T-helper 1 cell (primary cell): ENCODE results near the gene ODAD4.

Experiments
- DNase-seq, 5 donors: peaks; one replicate each; pipeline ENCODE4 v3.0.0-alpha.2; 2012 to 2020
- total RNA-seq, 4 donors: gene quantifications; one replicate each; lab custom pipeline; 2026; lab: John Stamatoyannopoulos, UW

ODAD4 gene, protein sequence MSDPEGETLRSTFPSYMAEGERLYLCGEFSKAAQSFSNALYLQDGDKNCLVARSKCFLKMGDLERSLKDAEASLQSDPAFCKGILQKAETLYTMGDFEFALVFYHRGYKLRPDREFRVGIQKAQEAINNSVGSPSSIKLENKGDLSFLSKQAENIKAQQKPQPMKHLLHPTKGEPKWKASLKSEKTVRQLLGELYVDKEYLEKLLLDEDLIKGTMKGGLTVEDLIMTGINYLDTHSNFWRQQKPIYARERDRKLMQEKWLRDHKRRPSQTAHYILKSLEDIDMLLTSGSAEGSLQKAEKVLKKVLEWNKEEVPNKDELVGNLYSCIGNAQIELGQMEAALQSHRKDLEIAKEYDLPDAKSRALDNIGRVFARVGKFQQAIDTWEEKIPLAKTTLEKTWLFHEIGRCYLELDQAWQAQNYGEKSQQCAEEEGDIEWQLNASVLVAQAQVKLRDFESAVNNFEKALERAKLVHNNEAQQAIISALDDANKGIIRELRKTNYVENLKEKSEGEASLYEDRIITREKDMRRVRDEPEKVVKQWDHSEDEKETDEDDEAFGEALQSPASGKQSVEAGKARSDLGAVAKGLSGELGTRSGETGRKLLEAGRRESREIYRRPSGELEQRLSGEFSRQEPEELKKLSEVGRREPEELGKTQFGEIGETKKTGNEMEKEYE
- total RNA-seq, result 2.0 to 3.7 (median 3.0) reads per million in 4 donors

DNA sequence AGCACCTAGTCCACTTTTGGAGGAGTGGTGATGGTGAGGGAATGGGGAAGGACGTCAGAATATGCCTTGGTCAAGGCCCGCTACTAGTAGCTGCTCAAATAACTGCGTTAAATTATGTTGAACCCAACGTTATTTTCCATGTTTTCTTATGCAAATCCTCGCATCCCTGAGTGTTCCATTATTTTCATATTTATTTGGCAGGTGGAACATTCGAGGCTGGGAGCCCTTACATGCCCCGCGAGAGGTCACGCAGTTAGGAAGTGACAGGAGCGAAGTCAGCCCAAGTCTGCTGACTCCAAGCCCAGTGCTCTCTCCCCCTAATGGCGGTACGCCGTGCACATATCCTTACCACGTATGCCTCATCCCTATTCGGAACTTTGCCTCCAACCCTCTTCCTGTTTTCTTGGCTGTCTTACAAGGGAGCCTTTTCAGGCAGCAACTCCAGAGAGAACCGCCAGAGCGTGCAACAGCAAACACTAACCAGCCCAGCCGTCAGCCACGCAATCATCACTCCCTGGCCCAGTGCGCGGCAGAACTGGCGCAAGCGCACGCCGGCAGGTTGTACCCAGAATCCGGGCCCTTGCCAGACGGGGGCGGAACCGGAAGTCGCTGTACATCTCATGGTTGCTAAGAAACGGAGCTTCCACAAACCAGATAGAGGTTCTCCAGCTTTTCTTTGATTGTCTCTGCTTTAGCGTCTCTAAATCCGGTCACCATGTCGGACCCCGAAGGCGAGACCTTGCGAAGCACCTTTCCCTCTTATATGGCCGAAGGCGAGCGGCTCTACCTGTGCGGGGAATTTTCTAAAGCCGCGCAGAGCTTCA lies at the start of gene ODAD4:
Gene ODAD4, plus strand, starts transcription at position 609 of the 824 bp plus-strand sequence. Its CDS starts 107 bp downstream, at position 716.
- peak; percentile 92 to 96 (median 95) for DNase-seq

DNA sequence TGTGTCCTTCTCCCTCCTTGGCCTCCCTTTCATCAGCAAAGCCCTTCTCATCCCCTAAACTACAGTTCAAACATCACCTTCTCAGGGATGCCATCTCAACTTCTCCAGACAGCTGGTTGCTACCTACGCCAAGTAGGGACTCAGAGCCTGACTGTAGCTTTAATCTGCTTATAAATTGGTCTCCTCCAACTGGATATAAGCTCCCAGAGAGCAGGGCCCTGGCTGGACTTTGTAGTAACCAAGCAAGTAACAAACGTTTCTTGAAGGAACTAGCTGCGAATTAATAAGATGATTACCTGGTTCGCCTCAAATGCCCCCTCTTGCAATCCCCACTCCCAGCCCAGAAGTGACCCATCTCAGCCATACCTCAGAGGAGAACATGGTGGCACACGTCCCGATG lies 47.7 kb upstream of the ODAD4 start:
- DNase-seq, result no peak

DNA sequence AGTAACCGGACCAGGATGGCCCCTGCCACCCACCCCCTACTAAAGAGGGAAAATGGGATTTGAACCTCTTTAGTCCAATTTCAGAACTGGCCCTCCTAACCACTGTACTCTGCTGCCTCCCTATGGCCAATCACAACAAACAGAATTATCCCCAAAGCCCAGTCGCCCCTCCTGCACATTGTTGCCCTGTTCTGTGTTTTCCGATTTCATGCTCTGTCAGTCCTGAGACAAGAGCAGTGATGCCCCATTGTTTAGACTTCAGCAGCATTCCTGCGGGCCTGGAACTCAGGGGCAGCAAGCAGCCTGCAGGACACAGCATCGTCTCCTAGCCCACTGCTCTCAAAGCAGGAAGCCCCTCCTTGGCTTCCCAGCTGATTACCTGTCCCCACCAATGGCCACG lies 44.7 kb upstream of the ODAD4 start:
- no peak for DNase-seq

DNA sequence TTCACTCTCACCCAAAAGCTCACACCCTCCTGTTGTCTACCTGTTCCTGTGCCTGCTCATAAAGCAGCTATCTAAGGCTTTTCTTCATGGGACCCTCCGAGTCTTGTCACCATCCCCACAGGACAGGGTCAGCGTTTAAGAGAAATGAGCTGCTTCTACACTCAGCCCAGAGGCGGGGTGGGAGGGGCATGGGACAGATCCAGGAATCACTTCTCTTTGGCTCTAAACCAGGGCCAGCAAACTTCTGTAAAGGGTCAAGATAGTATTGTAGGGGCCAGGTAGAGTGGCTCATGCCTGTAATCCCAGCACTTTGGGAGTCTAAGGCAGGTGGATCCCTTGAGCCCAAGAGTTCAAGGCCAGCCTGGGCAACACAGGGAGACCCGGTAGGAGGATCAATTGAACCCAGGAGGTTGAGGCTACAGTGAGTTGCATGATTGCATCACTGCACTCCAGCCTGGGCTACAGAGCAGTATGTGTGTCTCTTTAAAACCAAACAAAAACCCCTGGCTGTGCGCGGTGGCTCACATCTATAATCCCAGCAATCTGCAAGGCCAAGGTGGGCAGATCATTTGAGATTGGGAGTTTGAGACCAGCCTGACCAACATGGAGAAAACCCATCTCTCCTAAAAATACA lies 42.0 kb upstream of the ODAD4 start:
- DNase-seq, result no peak

DNA sequence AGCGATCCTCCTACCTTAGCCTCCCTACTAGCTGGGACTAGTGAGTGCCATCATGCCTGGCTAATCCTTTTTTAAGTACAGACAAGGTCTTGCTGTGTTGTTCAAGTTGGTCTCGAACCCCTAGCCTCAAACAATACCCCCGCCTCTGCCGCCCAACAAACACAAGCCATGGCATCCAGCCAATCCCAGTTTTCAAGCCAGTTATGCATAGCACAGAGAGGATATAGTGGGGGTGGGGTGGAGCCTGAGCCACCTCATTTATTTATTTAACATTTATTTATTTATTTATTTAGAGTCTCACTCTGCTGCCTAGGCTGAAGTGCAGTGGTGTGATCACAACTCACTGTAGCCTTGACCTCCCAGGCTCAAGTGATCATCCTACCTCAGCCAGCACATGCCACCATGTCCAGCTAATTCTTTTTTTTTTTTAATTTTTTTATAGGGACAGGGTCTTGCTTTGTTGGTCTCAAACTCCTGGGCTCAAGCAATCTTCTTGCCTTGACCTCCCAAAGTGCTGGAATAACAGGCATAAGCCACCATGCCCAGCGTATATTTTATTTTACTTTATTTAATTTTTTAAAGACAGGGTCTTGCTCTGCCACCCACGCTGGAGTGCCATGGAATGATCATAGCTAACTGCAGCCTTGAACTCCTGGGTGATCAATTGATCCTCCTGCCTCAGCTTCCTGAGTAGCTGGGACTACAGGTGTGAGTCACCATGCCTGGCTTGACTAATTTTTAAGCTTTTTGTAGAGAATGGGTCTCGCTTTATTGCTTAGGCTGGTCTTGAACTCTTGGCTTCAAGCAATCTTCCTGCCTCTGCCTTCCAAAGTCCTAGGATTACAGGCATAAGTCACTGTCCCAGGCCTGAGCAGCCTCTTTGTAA lies 39.0 kb upstream of the ODAD4 start:
- no peak for DNase-seq

DNA sequence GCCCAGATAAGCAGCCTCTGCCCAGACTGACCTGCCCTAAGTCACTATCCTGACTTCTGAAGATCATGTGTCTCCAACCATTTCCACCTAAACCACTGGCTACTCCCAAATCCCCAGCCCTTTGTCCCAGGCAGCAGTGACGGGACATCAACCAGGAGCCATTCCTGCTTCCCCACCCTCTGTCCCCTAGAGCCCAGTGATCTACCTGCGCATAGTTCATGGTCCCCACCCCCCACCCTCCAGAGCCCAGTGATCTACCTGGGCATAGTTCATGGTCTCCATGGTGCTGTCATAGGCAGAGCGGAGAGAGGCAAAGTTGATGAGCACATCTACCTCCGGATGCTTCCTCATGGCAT lies 38.4 kb upstream of the ODAD4 start:
- no peak for DNase-seq

DNA sequence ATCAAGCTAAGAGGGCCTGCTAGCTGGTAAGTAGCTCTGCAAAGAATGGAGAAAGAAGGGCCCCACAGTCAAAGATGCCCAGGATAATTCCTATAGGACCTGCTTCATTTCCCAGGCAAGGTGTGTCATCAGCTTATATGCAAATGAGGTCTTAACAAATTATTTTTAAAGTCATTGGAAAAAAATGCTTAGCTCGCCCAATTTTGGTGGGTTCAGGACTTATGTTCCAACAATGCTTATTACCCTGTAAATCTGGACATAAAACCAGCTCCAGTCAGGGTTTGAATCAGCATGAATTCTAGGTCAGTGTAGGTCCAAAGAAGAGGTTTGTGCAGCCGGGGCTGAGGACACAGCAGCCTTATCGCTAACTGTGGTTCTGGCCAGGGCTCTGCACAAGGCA lies 37.0 kb upstream of the ODAD4 start:
- no peak for DNase-seq

DNA sequence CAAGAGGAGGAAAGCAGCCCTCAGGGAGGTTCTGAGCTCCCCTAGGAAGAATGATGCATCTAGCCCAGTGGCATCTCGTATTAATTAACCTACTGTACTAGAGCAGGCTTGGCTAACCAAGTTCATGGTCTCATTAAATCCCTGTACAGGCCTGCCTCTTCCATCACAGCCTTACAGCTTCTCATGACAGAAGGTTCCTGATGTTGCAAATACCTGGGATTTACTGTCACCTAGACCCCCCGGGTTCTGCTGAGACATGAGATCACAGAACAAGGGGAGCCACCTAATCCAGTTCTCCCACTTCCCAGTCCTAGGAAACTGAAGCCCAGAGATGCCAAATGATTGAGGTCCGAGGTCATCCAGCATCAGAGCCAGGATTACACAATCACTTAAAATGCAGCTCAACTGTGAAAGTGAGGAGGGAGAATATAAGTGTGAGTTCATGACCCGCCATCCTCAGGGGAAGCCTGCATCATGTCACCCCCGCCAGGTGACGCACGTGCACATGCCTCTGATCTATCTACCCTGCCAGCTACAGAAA lies 35.6 kb upstream of the ODAD4 start:
- no peak for DNase-seq

DNA sequence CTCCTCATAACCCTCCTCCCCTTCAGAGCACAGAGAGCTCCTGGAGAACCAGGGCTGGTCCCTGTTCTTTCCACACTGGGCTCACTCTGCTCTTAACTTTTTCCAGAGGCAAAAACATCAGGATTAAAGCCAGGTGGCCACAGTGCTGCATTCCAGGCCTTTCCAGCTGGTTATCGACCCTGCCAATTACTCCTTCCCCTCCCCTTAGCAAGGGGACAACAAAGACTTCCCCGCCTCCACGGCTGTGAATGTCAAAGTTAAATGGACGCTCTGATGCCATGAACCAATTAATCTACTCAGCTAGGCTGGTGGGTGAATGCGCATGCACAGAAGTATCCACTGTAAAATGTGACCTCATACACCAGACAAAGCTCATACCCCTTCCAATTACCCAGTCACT lies 34.8 kb upstream of the ODAD4 start:
- no peak for DNase-seq

DNA sequence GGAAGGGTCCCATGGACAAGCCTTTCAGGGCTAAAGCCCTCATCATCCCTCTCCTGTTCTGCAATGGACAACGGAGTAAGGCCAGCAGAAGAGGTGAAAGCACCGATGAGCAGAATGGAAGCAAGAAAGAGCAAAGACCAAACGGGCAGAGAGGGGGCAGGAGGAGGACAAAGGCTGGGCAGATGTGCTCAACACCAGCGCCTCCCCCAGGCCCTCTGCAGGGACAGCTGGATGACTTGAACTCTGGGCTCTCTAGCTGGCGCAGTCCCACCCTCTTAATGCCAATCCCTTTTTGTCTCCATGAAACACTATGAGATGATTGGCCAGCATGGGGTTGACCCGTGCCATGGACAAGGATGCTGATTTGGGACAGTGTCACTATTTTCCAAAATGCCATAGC lies 33.7 kb upstream of the ODAD4 start:
- DNase-seq, result no peak

DNA sequence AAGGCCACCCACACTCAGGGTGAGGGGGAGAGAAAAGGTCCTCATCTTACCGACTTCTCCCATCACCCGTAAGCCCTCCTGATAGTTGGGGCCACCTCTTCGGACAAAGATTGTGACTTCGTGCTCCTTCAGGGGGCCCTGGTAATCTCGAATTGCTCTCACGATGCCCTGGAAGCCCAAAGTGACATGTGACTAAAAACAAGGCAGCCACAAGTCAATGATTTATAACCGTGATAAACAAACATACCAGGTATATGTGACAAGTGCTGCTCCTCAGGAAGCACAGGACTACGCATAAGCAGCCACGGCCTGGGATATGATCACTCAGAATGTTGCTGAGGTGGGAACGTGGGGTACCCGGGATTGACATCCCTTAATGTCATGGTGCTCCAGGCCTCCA lies 28.8 kb upstream of the ODAD4 start:
- DNase-seq, result no peak

DNA sequence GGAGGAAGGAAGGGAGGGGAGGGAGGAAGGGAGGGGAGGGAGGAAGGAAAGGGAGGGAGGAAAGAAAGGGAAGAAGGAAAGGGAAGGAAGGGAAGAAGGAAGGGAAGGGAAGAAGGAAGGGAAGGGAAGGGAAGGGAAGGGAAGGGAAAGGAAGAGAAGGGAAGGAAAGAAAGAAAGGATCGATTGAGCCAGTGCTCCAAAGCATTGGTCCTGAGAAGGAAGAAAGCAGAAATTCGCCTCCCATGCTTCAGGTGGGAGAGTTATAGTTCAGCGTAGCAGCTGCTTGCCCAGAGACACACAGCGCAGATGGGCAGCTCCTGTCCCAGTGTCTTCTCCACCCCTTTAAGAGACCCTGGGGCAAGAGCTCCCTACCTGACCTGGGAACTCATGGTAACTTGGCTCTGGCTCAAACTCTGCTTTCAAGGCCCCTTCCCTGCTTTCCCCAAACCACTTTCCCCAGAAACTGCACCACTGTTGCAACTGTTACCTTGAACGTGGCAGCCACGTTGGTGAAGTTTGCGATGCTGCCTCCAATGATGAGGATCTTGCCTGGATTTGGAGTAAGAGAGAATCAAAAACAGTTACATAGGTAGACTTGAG lies 26.1 kb upstream of the ODAD4 start:
- DNase-seq, result no peak

DNA sequence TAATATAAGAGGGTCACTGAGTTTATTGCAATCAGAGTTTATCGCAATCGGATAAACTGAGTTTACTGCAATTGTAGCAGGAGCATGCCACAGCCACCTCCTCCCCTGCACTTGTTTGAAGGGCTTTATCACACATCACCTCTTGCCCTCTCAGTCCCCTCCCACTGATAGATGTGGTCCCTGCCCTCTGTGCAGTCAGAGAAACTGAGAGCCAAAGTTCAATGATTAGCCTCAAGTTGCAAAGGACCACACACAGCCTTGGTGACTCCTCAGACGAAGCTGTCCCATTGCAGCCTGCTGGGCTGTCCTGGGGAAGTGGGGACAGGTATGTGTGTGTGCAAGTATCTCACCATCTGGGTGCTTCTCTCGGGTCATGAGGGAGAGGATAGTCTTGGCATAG lies 25.2 kb upstream of the ODAD4 start:
- no peak for DNase-seq

DNA sequence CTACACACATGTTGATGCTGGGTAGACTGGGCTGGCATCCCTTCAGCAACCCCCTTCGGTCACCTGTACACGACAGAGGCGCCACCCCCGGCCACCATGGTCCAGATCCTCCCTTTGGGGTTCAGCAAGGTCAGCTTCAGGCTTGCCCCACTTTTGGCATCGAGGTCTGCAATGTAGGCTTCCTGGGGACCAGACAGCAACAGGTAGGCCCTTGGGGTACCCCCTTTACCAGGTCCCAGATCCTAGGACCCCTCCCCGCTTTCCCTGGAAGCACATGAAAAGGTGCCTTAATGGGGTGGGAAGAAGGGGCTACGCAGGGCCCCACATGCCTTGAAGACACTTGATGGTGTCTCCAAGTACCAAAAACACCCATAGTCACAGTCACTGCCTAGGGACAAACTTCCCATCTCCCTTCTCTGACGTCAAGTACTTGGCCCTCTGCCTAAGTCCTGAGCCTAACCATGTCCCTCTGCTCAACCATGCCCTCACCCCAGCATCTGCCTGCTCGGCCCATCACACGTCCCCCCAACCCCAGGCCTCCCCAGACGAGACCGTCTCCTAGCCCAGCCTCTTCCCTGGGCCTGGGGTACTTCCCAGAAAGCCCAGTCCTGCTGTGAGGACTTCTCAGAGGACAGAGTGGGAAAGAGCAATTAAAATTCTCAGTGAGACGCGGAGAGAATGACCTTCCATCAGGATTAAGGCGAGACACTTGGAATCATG lies 23.8 kb upstream of the ODAD4 start:
- no peak for DNase-seq

DNA sequence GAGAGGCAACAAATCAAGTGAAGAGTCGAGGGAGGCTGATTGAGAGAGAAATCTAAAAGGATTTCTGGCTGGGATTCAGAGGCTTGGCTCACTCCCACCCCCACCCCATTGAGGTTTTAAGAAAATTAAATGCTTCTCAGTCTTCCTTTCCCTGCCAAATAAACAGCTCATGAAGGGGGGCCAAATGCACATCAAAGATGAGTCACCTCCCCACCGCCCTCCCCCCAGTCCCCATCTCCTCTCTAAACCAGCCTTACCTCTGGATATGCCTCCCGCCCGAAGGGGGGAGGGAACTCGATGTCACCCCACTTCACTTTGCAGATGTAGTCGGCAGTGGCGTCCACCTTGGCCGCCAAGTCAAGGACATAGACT lies 23.2 kb upstream of the ODAD4 start:
- no peak for DNase-seq

DNA sequence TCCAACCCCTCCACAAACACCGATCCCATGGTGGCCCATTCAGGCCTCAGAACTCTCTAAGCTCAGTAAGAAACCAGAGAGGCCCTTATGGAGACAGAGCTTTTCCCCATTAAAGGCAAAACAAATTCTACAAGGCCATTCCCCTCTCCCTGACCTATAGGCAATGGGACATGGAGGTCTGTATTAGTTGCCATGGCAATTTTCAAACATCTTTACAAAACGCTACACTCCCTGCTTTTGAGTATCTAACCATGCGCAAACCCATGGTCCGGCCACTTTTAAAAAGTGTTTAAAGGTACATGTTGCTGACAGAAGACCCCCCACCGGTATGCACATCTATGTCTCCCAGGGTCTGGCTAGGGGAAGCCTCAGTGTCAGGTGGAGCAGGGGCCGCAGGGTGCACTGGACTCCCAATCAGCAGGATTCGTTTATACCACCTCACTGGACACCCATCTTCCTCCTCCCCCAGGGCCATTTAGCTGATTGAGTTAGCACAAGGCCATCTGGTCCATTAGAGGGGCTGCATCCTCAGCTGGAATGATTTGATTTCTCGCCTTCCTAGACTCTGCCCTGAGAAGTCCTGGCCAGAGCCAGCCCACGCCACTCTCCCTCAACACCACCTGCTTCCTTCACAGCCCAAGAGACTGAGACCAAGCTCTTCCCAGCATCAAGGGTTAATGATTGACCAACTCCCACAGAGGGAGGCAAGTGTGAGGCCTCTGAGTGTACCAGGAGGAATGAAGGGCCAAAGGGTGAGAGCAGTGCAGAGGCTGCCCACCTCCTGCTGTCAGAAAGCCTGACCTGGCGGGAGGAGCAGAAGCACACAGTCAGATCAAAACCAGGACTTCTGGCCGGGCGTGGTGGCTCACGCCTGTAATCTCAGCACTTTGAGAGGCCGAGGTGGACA lies 22.5 kb upstream of the ODAD4 start:
- DNase-seq, result no peak

DNA sequence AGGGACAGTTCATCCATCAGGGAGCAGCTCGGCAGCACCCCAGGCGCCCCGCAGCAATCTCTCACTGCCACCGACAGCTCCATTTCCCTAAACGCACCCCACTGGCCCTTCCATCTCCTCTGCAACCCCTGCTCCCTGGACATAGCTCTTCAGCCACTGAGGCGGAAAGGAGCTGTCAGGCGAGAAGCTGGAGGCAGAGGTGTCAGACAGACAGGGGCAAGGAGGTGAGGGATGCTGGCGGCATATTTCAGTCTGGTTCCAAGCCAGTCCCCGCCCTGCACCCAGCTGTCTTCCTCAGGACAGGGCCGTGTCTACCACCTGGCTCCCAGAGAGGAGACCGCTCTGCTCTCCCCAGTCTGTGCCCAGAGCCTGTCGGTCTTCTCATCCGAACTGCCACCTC lies 21.3 kb upstream of the ODAD4 start:
- DNase-seq, result no peak

DNA sequence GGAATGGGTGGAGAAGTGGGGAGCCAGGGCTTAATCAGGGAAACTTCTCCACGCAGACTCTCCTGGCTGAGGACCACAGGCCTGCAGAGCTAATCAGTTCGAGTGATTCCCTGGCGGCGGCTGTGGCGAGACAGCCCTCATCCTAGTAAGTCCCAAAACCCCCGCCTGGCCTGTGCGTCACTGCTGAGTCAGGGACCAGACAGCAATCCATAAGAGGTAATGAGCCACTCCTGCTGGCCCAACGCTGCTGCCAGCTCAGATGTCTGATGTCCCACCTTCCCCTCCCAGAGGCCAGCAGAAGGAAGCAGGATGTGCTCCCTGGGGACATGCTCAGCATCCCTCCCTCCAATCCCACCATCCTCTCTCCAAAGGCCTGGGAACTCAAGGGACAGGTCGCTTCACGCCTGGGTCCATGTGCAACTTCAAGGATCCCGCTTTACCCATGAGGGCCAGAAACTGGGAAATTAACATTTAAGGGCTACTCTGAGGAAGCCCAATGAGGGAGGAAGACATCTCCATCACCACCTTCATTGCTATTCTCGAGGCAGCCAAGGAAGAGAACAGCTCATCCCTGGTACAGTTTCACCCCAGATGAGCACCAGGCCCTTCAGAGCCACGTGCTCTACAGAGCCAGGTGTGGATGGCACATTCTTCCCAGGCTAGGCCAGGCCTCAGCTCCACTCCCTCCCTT lies 19.6 kb upstream of the ODAD4 start:
- DNase-seq, result no peak

DNA sequence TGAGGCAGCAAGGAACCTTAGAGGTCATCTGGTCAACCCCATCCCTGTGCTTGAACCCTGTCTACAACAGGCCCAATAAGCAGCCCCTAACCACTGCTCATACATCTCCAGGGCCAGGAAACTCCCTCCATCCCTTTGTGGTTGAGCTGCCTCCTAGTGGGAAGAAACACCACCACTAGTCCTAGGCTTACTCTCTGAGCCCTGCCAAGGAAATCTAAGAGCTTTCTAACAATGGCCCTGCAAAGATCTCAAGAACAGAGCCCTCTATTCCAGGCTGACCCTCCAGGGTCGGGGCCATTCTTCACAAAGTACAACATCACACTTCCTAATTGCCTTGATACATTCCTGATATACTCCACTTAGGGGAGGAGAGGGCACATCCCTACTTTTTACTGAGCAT lies 17.5 kb upstream of the ODAD4 start:
- no peak for DNase-seq
